Measurements from ENCODE around the gene RFPL2.

RFPL2 gene

DNA sequence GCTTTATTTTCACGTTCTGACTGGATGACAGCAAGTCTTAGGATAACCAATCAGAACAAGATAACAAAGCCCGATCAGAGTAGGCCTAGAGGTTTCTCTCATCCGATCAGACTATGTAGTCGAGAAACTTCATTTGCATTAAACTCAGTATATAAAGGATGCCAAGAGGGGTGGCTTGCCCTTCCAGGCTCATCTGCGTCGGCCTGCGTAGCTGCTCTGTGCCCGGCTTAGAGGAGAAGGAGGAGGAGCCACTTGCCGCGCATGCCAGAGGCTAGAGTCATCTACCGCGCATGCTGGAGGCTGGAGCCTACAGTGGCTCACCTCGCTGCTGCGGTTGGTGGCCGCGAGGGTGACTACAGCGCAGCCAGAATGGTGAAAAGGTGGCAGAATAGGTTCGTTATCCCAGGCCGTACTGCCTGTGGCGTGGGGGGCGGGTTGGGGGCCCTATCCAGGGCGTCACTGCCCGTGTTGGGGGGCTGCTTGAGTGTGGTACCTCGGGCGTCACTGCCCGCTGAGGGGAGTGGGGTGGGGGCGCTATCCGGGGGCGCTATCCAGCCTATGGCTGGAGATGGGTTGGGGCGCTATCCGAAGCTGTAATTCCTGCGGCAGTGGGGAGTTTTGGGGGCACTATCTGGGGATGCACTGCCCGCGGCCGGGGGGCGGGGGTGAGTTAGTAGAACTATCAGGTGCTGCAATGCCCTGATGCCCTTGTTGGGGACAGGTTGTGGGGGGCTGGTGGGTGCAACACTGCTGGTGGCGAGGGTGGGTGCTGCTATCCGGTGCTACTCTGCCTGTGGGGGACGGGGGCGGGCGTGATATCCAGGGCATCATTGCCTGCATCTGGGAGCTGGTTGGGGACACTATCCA is at the start of gene RFPL2:
RFPL2 (minus strand) TSS at position 218 of the 867 bp plus-strand sequence. CDS start 2,622 bp downstream, outside the sequence.
- peak; percentile 61 for DNase-seq (ENCODE audit: low spot score)
- in situ Hi-C loops (cut with MboI; ENCODE audit: low sequenced_read_pairs, unreplicated experiment) = no loop called here
- TF ChIP-seq, protein P1, sequence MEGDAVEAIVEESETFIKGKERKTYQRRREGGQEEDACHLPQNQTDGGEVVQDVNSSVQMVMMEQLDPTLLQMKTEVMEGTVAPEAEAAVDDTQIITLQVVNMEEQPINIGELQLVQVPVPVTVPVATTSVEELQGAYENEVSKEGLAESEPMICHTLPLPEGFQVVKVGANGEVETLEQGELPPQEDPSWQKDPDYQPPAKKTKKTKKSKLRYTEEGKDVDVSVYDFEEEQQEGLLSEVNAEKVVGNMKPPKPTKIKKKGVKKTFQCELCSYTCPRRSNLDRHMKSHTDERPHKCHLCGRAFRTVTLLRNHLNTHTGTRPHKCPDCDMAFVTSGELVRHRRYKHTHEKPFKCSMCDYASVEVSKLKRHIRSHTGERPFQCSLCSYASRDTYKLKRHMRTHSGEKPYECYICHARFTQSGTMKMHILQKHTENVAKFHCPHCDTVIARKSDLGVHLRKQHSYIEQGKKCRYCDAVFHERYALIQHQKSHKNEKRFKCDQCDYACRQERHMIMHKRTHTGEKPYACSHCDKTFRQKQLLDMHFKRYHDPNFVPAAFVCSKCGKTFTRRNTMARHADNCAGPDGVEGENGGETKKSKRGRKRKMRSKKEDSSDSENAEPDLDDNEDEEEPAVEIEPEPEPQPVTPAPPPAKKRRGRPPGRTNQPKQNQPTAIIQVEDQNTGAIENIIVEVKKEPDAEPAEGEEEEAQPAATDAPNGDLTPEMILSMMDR (IDR thresholded peaks at IDR 0.05; ENCODE audit: borderline replicate concordance, control extremely low read depth, extremely low read depth, insufficient read depth, missing control alignments) = no peak

DNA sequence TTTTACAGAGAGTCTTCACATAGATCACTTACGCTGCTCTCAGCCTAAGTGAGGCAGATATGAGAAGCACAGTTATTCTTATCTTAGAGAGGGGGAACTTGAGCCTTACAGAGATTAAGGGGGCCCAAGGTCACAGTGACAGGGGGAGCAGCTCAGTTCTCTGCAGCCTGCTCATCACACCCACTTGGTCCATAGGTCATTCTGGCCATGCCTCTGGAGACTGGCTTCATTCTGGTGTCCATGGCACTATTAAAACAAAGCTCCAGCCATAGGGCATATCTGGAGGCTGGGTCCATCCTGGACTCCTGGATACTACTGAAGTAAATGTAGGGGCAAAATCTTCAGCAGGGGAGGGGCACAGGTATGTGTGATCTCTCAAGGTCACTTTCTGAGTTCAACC is 44.4 kb upstream of the RFPL2 start:
- in situ Hi-C loops (cut with MboI; ENCODE audit: low sequenced_read_pairs, unreplicated experiment) = no loop called here
- TF ChIP-seq, protein P1 (IDR thresholded peaks at IDR 0.05; ENCODE audit: borderline replicate concordance, control extremely low read depth, extremely low read depth, insufficient read depth, missing control alignments) = no peak

DNA sequence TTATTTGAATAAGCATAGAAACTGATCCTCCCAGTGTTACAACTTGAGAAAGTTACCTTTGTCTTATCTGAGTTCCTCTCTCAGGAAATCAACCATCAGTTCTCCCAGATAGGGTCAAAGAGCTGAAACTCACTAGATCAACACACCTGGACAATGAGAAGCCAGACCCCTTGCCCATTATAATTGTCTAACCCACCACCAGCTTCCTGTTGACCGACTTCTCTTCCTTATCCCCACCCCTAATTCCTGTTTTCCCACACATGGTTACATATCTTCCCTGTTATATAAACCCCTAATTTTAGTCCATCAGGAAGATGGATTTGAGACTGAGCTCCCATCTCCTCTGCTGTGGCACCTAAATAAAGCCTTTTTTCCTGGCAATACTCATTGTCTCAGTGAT is 43.4 kb upstream of the RFPL2 start:
- no peak for DNase-seq (ENCODE audit: low spot score)
- in situ Hi-C loops (cut with MboI; ENCODE audit: low sequenced_read_pairs, unreplicated experiment) = no loop called here
- TF ChIP-seq, protein P1 (IDR thresholded peaks at IDR 0.05; ENCODE audit: borderline replicate concordance, control extremely low read depth, extremely low read depth, insufficient read depth, missing control alignments) = no peak

More for the DNA sequence above, 44.4 kb upstream of the RFPL2 start:
- DNase-seq (ENCODE audit: low spot score) = no peak

DNA sequence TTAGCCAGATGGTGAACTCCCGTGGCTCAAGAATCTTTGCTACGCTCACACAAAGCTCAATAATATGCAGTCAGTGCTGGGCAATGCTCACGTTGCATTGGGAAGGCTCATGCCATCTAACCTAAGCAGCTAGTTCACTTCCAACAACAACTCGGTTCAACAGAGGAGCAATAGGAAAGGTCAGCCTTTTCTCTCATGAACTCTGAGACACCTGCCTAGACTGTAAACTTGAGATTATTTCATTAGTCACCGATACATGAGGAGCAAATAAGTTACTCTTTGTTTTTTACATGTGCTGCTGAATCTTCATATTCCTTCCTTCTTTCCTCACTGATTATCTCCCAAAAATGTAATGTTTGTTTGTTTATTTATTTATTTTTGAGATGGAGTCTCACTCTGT is 41.3 kb upstream of the RFPL2 start:
- in situ Hi-C loops (cut with MboI; ENCODE audit: low sequenced_read_pairs, unreplicated experiment) = no loop called here
- TF ChIP-seq, protein P1 (IDR thresholded peaks at IDR 0.05; ENCODE audit: borderline replicate concordance, control extremely low read depth, extremely low read depth, insufficient read depth, missing control alignments) = no peak
- DNase-seq (ENCODE audit: low spot score) = no peak

DNA sequence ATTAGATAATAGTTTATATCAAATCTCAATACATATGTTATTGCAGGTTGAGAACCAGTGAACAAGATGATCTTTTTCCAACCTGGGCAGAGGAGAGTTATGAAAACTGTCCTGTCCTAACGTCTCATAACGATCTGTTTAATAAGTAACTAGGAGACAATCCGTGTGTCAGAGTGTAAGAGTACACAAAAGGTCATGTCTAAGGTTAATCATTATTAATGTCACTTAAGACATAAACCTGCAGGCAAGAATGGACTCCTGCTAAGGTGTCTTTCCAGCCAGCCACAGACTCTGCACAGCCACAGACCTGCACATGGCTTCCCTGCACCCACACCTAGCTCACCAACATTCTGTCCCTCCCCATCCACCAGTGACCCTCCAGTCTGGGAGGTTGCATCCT is 40.2 kb upstream of the RFPL2 start:
- in situ Hi-C loops (cut with MboI; ENCODE audit: low sequenced_read_pairs, unreplicated experiment) = no loop called here
- no peak for DNase-seq (ENCODE audit: low spot score)
- TF ChIP-seq, protein P1 (IDR thresholded peaks at IDR 0.05; ENCODE audit: borderline replicate concordance, control extremely low read depth, extremely low read depth, insufficient read depth, missing control alignments) = no peak

DNA sequence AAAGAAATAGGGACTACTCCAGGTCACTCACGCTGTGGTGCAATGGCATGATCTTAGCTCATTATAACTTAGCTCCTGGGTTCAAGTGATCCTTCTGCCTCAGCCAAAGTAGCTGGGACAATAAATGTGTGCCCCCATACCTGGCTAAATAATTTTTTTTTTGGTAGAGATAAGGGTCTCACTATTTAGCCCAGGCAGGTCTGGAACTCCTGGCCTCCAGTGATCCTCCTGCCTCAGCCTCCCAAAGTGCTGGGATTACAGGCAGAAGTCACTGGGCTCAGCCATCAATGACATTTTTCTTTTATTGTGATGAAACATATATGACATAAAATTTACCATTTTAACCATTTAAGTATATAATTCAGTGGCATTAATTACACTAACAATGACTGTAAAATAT is 39.7 kb upstream of the RFPL2 start:
- in situ Hi-C loops (cut with MboI; ENCODE audit: low sequenced_read_pairs, unreplicated experiment) = no loop called here
- no peak for DNase-seq (ENCODE audit: low spot score)
- TF ChIP-seq, protein P1 (IDR thresholded peaks at IDR 0.05; ENCODE audit: borderline replicate concordance, control extremely low read depth, extremely low read depth, insufficient read depth, missing control alignments) = no peak

Data from GM13976 (cell line).